Thymus (tissue), 11 donors: Measurements from ENCODE around the gene GTF2A1. TPM values are rescaled to one million over a fixed set of nuclear protein-coding genes. Genes with fewer than 3 reads are reported as not detected.
"Not testable (repeated sequence)": the region's sequence is repeated elsewhere in the genome, so short reads cannot be mapped to it uniquely, and the experiment has no call there.

Experiments
- DNase-seq, 9 donors: peaks; one replicate each; pipeline ENCODE4 v3.0.0-alpha.2; 2013; ENCODE audit warnings: low spot score in 9 of 9, low read depth in 6 of 9, missing footprints in 1 of 9
- H3K27ac ChIP-seq, 2 donors: one replicate each; pipeline ENCODE4 v1.5.1; 2013; ENCODE audit warnings: control low read depth in 1 of 2, low read depth in 1 of 2, low read length in 1 of 2, mild to moderate bottlenecking in 1 of 2, moderate library complexity in 1 of 2
- H3K27me3 ChIP-seq, 2 donors: one replicate each; pipeline ENCODE4 v1.5.1; 2013; ENCODE audit warnings: low read length in 1 of 2; ENCODE audit not compliant: control insufficient read depth in 2 of 2, insufficient read depth in 1 of 2
- H3K36me3 ChIP-seq, 2 donors: one replicate each; pipeline ENCODE4 v1.5.1; 2013; ENCODE audit warnings: low read length in 1 of 2, mild to moderate bottlenecking in 1 of 2, moderate library complexity in 1 of 2; ENCODE audit not compliant: control insufficient read depth in 2 of 2, insufficient read depth in 2 of 2
- H3K4me1 ChIP-seq, 2 donors: one replicate each; pipeline ENCODE4 v1.5.1; 2013; ENCODE audit warnings: low read length in 2 of 2; ENCODE audit not compliant: control insufficient read depth in 2 of 2, insufficient read depth in 2 of 2
- H3K4me3 ChIP-seq, 2 donors: one replicate each; pipeline ENCODE4 v1.5.1; 2013; ENCODE audit warnings: low read length in 2 of 2, control low read depth in 1 of 2, mild to moderate bottlenecking in 1 of 2
- H3K9me3 ChIP-seq, 2 donors: one replicate each; pipeline ENCODE4 v1.5.1; 2013; ENCODE audit warnings: low read length in 1 of 2, mild to moderate bottlenecking in 1 of 2; ENCODE audit not compliant: control insufficient read depth in 2 of 2, insufficient read depth in 1 of 2
- WGBS: extraction: QIAGEN DNeasy Blood & Tissue Kit; methylation state at CpG from one replicate; pipeline ENCODE4 v1.1.7; 2013; 5-methylcytosine and 5-hydroxymethylcytosine counted together
- polyA plus RNA-seq: library from polyadenylated mRNA; stranded (reverse); fragments of 200-250 nt; gene quantifications from one replicate; pipeline ENCODE4 v1.2.3, GENCODE V29; 2013
- total RNA-seq: library from RNA; stranded (reverse); fragments of 120-200 nt; gene quantifications from one replicate; pipeline ENCODE4 v1.2.4, GENCODE V29; 2013
- donor health status: healthy.

The GTF2A1 gene
- total and polyA plus RNA-seq, 2 donors, result 14.1 to 21.3 TPM

DNA sequence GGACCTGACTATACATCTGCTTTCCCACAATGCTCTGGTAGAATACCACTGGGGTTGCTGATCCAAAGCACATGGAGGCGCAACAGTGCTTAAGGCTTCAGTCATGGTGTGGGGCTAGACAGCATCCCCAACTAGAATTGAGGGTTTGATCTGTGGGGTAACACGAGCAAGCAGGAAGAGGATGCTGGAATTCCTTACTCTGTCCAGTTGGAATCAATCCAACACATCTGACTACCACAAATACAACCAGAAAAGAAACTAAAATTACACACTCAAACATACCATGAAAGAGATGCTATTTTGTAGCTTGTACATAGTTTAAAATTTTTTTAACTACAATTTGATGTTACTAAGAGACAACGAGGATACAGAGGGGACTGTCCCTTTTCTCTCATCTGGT lies 40.4 kb upstream of the GTF2A1 start:
- Histone ChIP-seq H3K4me1 (peaks cover 2 to 6% of the 10 kb centered on the region in 2 donors), H3K4me3 (no peak overlapping the region), H3K27ac (no peak overlapping the region), H3K27me3 (no peaks in the 10 kb centered on the region), H3K36me3 (no peaks in the 10 kb centered on the region), H3K9me3 (no peaks in the 10 kb centered on the region)
- WGBS, result 91% methylated on average over 3 of the region's 3 CpGs
- DNase-seq, result no peak

DNA sequence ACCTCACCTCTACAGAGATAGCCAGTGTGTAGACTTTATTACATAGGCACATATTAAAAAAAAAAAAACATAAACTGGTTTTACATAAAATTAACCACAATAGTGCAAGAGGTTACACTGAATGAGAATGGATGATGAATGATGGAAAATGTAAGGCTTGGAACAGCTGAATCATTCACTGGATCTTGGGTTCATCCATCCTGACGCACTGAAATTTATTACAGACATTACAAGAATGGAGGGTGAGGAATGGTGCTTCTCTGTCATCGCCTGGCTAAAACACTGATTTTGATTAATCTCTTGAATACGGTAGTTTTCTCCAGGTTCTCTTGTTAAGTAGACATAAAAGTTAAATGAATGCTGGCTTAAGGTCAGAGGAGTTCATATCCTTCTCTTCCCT lies 40.0 kb upstream of the GTF2A1 start:
- no peak overlapping the region for H3K4me3 ChIP-seq
- no peak overlapping the region for H3K27ac ChIP-seq
- peaks cover 2 to 5% of the 10 kb centered on the region in 2 donors for H3K4me1 ChIP-seq
- 97% methylated on average over 3 of the region's 3 CpGs for WGBS
- no peaks in the 10 kb centered on the region for H3K27me3 ChIP-seq
- H3K36me3 ChIP-seq, result no peaks in the 10 kb centered on the region
- DNase-seq, result no peak
- no peaks in the 10 kb centered on the region for H3K9me3 ChIP-seq

DNA sequence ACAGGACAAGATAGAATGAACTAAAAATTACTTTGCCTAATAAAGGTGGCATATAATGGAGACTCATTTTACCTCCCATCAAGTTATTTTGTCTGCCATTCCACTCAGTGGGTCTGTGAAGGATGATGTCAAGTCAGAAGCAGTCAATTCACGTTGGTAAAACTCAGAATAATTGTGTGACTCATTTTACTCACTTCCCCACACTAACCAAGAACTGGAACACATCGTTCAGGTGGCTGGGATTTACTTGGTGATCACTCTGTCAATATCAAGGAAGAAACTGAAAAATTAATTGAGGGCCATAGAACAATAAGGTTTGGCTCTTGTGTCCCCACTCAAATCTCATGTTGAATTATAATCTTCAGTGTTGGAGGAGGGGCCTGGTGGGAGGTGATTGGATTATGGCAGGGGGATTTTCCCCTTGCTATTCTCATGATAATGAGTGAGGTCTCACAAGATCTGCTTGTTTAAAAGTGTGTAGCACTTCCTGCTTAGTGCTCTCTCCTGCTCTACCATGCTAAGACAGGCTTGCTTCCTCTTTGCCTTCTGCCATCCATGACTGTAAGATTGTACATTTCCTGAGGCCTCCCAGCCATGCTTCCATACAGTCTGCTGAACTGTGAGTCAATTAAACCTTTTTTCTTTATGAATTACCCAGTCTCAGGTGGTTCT lies 35.7 kb upstream of the GTF2A1 start:
- no peaks in the 10 kb centered on the region for H3K36me3 ChIP-seq
- H3K4me1 ChIP-seq, result no peaks in the 10 kb centered on the region
- H3K27me3 ChIP-seq, result no peaks in the 10 kb centered on the region
- 92% methylated on average over 2 of the region's 2 CpGs for WGBS
- no peak overlapping the region for H3K27ac ChIP-seq
- H3K4me3 ChIP-seq, result no peak overlapping the region
- no peak for DNase-seq
- no peaks in the 10 kb centered on the region for H3K9me3 ChIP-seq

DNA sequence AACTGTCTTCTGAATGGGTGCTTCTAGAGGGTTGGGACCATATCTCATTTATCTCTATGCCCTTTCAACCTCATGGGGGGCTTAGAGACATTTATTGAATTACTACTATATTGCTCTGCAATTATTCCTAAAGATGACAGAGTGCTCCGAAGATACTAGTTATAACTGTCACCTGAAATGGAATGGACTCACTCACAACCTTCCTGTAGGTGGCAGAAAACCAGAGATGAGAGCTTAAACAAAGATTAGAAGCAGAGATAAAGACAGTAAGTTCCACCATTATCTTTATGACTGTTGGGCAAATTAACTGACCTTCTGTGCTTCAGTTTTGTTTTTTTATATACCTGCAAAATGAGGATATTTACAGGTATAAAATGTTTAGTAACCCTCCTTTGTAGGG lies 31.5 kb upstream of the GTF2A1 start:
- H3K9me3 ChIP-seq, result no peaks in the 10 kb centered on the region
- H3K27ac ChIP-seq, result no peak overlapping the region
- no peak overlapping the region for H3K4me3 ChIP-seq
- H3K4me1 ChIP-seq, result no peaks in the 10 kb centered on the region
- no peaks in the 10 kb centered on the region for H3K27me3 ChIP-seq
- WGBS, result 94% methylated on average over 1 of the region's 1 CpG
- no peaks in the 10 kb centered on the region for H3K36me3 ChIP-seq
- DNase-seq, result no peak

DNA sequence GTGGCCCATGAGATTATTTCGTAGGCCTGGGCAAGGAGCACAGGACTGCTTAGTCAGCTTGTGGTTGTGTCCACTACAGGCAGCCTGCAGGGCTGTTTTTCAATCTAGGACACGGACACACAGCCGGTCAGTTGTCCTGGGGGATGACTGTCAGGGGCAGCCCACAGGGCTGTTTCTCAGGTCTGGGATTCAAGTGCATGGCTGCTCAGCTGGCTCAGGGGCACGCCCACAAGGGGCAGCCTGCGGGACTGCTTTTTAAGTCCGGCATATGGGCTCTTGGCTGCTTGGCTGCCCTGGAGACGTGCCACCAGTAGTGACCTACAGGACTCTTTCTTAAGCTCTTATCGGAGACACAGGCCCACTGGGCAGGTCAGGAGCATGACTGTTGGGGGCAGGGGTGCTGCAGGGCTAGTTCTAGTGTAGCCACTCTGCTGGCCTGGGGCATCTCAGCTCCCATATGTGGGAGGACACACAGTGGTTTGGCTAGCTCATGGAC lies 26.6 kb upstream of the GTF2A1 start:
- no peak for DNase-seq
- Histone ChIP-seq H3K36me3 (no peaks in the 10 kb centered on the region), H3K9me3 (no peaks in the 10 kb centered on the region), H3K27ac (no peak overlapping the region), H3K4me1 (no peaks in the 10 kb centered on the region), H3K27me3 (no peaks in the 10 kb centered on the region), H3K4me3 (no peak overlapping the region)
- WGBS, result 84% methylated on average over 8 of the region's 8 CpGs

DNA sequence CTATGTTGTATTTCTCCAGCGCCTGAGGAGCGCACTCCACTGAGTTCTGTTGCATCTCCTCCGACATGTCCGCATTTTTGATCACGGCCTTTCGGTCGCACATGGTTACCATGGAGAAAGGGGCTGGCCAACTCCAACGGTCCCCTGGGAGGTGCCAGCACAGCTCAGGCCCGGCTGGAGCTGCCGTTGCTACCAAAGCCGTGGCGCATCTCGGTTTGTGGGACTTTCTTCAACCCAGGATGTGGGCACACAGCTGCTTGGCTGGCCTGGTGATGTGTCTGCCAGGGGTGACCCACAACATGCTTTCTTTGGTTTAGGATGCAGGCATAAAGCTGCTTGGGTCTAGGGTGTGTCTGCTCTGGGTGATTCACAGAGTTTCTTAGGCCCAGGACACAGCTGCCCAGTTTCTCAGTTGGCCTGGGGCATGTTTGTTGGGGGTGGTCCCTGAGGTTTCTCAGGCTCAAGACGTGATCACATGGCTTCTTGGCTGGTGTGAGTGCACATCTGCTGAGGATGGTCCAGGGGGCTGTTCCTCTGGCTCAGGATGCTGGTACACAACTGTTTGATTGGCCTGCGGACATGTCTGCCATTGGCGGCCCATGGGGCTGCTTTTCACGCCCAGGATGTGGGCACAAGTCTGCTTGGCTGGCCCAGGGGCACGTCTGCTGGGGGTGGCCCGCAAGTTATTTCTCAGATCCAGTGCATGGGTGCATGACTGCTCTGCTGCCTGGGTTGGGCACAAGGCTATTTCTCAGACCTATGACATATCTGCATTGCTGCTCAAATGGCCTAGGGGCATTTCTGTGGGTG lies 25.9 kb upstream of the GTF2A1 start:
- 85% methylated on average over 19 of the region's 19 CpGs for WGBS
- Histone ChIP-seq H3K4me1 (no peaks in the 10 kb centered on the region), H3K27me3 (no peaks in the 10 kb centered on the region), H3K36me3 (no peaks in the 10 kb centered on the region), H3K27ac (no peak overlapping the region), H3K4me3 (no peak overlapping the region), H3K9me3 (no peaks in the 10 kb centered on the region)
- no peak for DNase-seq

DNA sequence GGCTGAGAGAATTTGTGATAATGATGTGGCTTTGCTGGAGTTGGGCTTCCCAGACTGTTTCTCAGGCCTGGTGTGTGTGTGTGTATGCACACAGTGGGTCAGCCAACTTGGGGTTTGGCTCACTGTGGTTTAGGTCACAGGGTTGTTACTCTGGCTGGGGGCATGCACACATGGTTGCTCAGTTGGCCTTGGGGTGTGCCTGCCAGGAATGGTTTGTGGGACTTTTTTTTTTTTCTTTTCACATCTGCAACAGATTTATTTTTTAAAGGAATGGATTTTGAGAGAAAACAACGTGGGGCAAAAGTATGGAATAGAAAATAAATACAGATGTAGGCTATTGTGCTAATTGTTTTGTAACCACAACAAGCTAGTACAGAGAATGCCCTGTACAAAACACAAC lies 25.0 kb upstream of the GTF2A1 start:
- 77% methylated on average over 1 of the region's 1 CpG for WGBS
- no peaks in the 10 kb centered on the region for H3K36me3 ChIP-seq

DNA sequence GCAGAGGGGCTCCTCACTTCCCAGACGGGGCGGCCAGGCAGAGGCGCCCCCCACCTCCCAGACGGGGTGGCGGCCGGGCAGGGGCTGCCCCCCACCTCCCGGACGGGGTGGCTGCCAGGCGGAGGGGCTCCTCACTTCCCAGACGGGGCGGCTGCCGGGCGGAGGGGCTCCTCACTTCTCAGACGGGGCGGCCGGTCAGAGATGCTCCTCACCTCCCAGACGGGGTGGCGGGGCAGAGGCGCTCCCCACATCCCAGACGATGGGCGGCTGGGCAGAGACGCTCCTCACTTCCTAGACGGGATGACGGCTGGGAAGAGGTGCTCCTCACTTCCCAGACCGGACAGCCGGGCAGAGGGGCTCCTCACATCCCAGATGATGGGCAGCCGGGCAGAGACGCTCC lies 23.7 kb upstream of the GTF2A1 start:
- not testable (repeated sequence) for H3K27ac ChIP-seq, H3K9me3 ChIP-seq, H3K36me3 ChIP-seq, H3K4me3 ChIP-seq, DNase-seq, H3K27me3 ChIP-seq, H3K4me1 ChIP-seq
- 96% methylated on average over 28 of the region's 28 CpGs for WGBS

More for the DNA sequence above, 25.0 kb upstream of the GTF2A1 start:
- H3K27ac ChIP-seq, result no peak overlapping the region
- H3K4me1 ChIP-seq, result no peaks in the 10 kb centered on the region
- no peak for DNase-seq
- H3K27me3 ChIP-seq, result no peaks in the 10 kb centered on the region
- H3K9me3 ChIP-seq, result no peaks in the 10 kb centered on the region
- no peak overlapping the region for H3K4me3 ChIP-seq

DNA sequence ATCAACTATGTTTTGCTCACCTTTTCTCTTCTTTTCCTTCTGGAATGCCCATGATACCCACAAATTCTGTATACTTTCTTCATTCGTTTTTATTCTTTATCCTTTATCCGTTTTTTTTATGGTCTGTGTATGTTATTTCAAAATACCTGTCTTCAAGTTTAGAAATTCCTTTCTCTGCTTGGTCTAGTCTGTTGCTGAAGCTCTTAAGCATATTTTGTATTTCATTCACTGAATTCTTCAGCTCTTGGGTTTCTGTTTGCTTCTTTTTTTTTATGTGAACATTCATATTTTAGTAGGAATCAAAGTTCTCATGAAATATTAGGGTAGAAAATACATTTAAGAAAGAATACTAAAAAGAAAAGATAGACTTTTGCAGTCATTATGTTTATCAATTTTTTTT lies 22.7 kb upstream of the GTF2A1 start:
- no peaks in the 10 kb centered on the region for H3K4me1 ChIP-seq
- no peak overlapping the region for H3K27ac ChIP-seq
- no peak overlapping the region for H3K4me3 ChIP-seq
- 95% methylated on average over 2 of the region's 2 CpGs for WGBS
- H3K27me3 ChIP-seq, result no peaks in the 10 kb centered on the region
- H3K36me3 ChIP-seq, result no peaks in the 10 kb centered on the region
- no peaks in the 10 kb centered on the region for H3K9me3 ChIP-seq
- DNase-seq, result no peak
